ENCODE results near the gene APOBEC4. TPM values are rescaled to one million over a fixed set of nuclear protein-coding genes. Genes with fewer than 3 reads are reported as not detected.

APOBEC4 gene
- total and polyA plus RNA-seq, 12 donors = not detected

DNA sequence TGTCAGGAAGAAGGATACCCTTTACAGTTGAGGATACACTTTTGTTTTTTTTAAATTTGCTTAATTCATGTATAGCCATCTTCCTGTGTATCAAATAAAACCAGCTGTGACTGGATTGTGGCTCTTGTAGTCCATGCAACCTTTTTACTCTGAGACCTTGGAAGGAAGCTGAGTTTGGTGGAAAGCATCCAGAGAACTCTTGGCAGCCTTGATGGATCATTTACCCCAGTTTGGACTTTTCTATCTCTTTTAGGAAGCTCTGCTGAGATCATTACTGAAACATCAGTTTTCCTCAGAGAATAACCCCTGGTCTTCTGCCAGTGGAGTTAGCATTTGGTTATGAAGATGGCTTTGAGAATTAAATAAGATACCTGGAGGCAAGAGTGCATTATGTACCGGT, 21.2 kb upstream of the APOBEC4 start:
- Histone ChIP-seq H3K36me3 (replicated peaks in 1 of 2) (no peaks in the 10 kb centered on the region), H3K4me3 (no peak overlapping the region), H3K27ac (no peak overlapping the region), H3K9me3 (replicated peaks in 1 of 3) (peaks cover 0 to 6% (median 0%) of the 10 kb centered on the region in 3 donors), H3K27me3 (no peaks in the 10 kb centered on the region), H3K4me1 (replicated peaks in 1 of 2) (peaks cover 0 to 13% of the 10 kb centered on the region in 2 donors)
- intact Hi-C loops (cut with DNase I) = no loop called here
- TF ChIP-seq, protein P1, sequence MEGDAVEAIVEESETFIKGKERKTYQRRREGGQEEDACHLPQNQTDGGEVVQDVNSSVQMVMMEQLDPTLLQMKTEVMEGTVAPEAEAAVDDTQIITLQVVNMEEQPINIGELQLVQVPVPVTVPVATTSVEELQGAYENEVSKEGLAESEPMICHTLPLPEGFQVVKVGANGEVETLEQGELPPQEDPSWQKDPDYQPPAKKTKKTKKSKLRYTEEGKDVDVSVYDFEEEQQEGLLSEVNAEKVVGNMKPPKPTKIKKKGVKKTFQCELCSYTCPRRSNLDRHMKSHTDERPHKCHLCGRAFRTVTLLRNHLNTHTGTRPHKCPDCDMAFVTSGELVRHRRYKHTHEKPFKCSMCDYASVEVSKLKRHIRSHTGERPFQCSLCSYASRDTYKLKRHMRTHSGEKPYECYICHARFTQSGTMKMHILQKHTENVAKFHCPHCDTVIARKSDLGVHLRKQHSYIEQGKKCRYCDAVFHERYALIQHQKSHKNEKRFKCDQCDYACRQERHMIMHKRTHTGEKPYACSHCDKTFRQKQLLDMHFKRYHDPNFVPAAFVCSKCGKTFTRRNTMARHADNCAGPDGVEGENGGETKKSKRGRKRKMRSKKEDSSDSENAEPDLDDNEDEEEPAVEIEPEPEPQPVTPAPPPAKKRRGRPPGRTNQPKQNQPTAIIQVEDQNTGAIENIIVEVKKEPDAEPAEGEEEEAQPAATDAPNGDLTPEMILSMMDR (IDR thresholded peaks at IDR 0.05) = no peak
- no peak for TF ChIP-seq POLR2A (IDR thresholded peaks at IDR 0.05)
- DNase-seq = peak in 6 of 7 donors; percentile 22 to 70 (median 39)
- WGBS, 4 donors = 41 to 65% (median 52%) methylated on average over 1 of the region's 1 CpG

DNA sequence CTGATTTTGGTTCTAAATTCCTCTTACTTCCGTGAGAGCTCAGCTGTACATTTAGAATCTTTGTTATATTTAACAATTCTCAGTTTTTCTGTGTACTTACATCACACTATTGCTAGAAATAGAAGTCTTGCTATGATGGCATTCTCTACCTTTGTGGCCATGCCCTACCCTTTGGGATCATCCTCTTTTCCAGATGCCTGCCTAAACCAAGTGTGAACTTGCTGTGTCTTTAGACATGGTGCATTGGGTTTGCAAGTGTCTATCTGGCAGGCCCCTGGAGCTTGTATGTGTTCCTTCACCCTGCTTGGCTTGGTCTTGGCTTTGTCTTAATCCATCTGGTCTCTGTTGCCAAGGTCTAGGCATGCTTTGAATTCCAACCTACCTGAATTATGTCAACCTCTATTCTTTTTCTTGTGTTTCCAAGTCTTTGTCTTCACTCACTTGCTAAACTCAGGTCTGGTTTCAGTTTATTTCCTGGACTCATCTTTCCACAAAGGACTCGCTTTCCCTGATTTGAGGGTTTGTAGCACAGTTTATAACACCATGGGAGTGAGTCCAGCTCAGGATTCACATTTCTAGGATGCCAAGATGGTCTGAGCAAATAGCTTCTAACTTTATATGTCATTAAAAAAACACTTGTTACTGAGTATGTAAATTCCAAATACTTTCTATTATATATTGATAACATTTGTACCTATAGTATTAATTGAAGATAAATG, 20.6 kb upstream of the APOBEC4 start:
- H3K4me1 ChIP-seq (replicated peaks in 1 of 2) = peaks cover 0 to 13% of the 10 kb centered on the region in 2 donors
- no peaks in the 10 kb centered on the region for H3K27me3 ChIP-seq
- intact Hi-C loops (cut with DNase I) = no loop called here
- H3K9me3 ChIP-seq (replicated peaks in 1 of 3) = peaks cover 0 to 6% (median 0%) of the 10 kb centered on the region in 3 donors
- TF ChIP-seq POLR2A (IDR thresholded peaks at IDR 0.05) = no peak
- TF ChIP-seq, protein P1 (IDR thresholded peaks at IDR 0.05) = no peak
- no peak for DNase-seq
- WGBS, 4 donors = 93 to 100% (median 97%) methylated on average over 2 of the region's 2 CpGs
- no peak overlapping the region for H3K27ac ChIP-seq
- no peak overlapping the region for H3K4me3 ChIP-seq
- no peaks in the 10 kb centered on the region for H3K36me3 ChIP-seq (replicated peaks in 1 of 2)

DNA sequence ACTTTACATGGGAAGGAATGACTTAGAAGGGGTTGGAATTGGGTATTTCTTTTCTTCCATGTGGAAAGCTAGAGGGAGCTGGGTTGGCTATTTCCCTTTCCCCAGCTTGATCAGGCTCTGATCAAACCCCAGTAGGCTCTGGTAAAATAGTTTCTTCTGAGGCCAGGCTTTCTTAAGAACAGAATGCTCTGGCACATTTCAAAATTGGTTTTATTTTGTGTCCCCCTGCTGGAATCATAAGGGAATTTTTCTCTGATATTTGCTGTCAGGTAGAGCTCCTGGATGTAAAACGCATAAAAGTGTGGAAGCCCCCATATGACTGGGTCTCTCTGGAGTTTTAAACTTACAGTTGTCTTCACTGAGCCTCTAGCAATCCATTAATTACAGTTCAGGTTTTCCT, 17.1 kb upstream of the APOBEC4 start:
- intact Hi-C loops (cut with DNase I) = no loop called here
- Histone ChIP-seq H3K36me3 (replicated peaks in 1 of 2) (no peaks in the 10 kb centered on the region), H3K27ac (no peak overlapping the region), H3K27me3 (no peaks in the 10 kb centered on the region), H3K4me3 (no peak overlapping the region), H3K9me3 (replicated peaks in 1 of 3) (peaks cover 0 to 6% (median 0%) of the 10 kb centered on the region in 3 donors), H3K4me1 (replicated peaks in 1 of 2) (peaks cover 0 to 13% of the 10 kb centered on the region in 2 donors)
- 78 to 100% (median 97%) methylated on average over 1 of the region's 1 CpG for WGBS, 4 donors
- DNase-seq = no peak
- no peak for TF ChIP-seq POLR2A (IDR thresholded peaks at IDR 0.05)
- TF ChIP-seq, protein P1 (IDR thresholded peaks at IDR 0.05) = no peak

DNA sequence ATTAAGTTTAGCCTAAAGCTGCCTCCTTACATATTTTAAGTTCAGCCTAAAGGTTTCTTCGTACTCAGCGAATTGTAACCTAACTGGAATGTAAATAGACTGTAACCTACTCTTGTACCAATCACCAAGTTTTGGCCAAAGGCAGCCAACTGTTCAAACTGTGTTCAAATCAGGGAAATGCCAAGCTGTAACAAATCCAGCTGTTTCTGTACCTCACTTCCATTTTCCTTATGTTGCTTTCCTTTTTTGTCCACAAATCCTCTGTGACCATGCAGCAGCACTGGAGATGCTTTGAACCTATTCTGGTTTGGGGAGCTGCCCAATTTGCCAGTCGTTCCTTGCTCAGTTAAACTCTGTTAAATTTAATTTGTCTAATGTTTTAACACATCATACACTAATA, 3.2 kb upstream of the APOBEC4 start:
- TF ChIP-seq, protein P1 (IDR thresholded peaks at IDR 0.05) = no peak
- no peak for TF ChIP-seq POLR2A (IDR thresholded peaks at IDR 0.05)
- no peaks in the 10 kb centered on the region for H3K27me3 ChIP-seq
- H3K9me3 ChIP-seq (replicated peaks in 1 of 3) = no peaks in the 10 kb centered on the region
- intact Hi-C loops (cut with DNase I) = loop anchor here in 1 of 2 donors (5.0 kb wide), 1 partner anchor 261 kb away; no protein-coding TSS in a partner anchor
- H3K27ac ChIP-seq = no peak overlapping the region
- H3K4me1 ChIP-seq (replicated peaks in 1 of 2) = peaks cover 0 to 16% of the 10 kb centered on the region in 2 donors
- no peak overlapping the region for H3K4me3 ChIP-seq
- no peak for DNase-seq
- no peaks in the 10 kb centered on the region for H3K36me3 ChIP-seq (replicated peaks in 1 of 2)
- WGBS, 4 donors = 86 to 94% (median 88%) methylated on average over 3 of the region's 3 CpGs
